Hepatocyte (in vitro differentiated cells): Measurements from ENCODE around the gene PPP3CA.

Source experiments
- EZH2 ChIP-seq: fragments of 200-600 bp; sonication (generic); IDR thresholded peaks from 2 replicates; pipeline ENCODE4 v1.6.1; 2016; ENCODE audit warnings: antibody characterized with exemption, mild to moderate bottlenecking, borderline replicate concordance
- TF ChIP-seq, protein P1 (sequence below): fragments of 200-600 bp; sonication (generic); IDR thresholded peaks from 2 replicates; pipeline ENCODE4 v1.5.1; 2016; ENCODE audit warnings: antibody characterized with exemption, mild to moderate bottlenecking; ENCODE audit not compliant: poor library complexity

DNA sequence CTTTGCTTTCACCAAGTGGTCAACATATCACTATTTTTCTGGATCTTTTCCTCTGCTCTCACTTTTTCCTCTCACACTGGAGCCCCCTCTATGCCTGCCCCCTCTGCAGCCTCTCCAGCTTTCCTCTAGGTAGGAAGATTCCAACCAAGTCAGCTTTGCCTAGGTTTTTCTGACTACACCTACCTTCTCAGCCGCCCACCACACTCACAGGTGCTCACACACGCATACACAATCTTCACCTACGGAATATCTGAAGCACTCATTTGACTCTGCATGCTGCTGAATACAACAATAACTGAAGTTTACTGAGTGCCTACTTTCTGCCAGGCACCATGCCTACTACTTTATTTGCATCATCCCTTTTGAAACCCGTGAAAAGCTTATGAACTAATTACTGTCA lies 328.0 kb downstream of the PPP3CA start:
- TF ChIP-seq, protein P1, sequence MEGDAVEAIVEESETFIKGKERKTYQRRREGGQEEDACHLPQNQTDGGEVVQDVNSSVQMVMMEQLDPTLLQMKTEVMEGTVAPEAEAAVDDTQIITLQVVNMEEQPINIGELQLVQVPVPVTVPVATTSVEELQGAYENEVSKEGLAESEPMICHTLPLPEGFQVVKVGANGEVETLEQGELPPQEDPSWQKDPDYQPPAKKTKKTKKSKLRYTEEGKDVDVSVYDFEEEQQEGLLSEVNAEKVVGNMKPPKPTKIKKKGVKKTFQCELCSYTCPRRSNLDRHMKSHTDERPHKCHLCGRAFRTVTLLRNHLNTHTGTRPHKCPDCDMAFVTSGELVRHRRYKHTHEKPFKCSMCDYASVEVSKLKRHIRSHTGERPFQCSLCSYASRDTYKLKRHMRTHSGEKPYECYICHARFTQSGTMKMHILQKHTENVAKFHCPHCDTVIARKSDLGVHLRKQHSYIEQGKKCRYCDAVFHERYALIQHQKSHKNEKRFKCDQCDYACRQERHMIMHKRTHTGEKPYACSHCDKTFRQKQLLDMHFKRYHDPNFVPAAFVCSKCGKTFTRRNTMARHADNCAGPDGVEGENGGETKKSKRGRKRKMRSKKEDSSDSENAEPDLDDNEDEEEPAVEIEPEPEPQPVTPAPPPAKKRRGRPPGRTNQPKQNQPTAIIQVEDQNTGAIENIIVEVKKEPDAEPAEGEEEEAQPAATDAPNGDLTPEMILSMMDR, result no peak
- TF ChIP-seq EZH2, result no peak
